GM21529 (cell line): Measurements from ENCODE around the gene ANKS3.
"Not testable (repeated sequence)": the region's sequence is repeated elsewhere in the genome, so short reads cannot be mapped to it uniquely, and the experiment has no call there.

Experiments used
- ATAC-seq: cut with Tn5 transposase; IDR thresholded peaks from one replicate; pipeline ENCODE4 v1.9.1; 2021; ENCODE audit not compliant: unreplicated experiment

ANKS3 gene

DNA sequence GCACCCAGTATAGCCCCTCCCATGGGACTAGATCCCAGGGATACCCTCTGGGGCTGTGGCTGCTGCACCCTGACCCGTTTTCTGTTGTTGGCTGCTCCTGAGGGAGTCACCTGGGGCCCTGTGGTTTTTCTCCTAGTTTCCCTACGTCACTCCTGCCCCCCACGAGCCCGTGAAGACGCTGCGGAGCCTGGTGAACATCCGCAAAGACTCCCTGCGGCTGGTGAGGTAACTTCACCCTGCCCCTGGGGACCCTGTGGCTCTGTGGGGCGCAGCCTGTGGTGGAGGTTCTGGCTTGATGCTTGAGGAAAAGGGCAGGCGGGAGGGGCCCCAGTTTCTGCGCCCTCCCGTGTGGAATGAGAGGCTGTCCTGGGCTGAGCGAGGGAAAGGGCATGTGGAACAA, 82.2 kb downstream of the ANKS3 start:
- ATAC-seq = no peak

DNA sequence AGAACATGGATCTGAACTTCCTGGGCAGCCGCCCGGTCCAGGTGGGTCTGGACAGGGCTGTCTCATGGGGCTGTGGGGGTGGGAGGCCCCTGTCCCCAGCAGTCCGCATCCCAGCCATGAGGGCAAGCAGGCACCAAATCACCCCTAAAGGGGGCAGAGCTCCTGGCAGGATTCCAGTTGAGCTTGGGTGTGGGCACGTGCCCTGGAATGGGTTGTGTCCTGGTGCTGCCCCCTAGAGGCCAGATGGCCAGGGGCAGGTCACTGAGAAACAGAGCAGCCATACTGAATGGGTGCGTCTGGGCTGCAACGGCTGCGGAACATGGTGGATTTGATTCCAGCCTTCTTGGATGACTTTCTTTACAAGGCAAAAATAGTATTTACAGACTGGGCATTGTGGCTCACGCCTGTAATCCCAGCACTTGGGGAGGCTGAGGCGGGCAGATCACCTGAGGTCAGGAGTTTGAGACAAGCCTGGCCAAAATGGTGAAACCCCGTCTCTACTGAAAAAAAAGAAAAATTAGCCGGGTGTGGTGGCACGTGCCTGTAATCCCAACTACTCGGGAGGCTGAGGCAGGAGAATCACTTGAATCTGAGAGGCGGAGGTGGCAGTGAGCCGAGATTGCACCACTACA, 83.5 kb downstream of the ANKS3 start:
- not testable (repeated sequence) for ATAC-seq

- no peak for ATAC-seq
These were observed 84.2 kb downstream of the ANKS3 start for GRCh38 chr16:4649744-4650442.

DNA sequence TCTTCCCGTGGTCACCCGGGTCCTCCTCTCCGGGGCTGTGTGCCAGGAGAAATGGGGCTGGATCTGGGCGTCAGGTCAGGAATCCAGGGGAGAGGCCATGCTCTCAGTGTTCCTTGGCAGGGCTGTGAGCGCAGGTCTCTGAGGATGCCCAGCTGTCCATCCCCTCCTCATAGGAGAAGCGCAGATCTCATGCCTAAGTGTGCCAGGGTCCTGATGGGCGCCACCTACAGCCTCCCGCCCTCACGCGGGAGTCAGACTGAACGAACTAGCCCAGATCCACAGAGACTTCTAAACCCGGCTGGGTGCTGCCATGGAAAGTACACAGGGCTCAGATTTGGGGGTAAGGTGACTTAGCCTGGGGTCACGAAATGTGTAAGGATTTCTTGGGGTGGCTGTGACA, 85.2 kb downstream of the ANKS3 start:
- ATAC-seq = no peak

- no peak for ATAC-seq
These were observed 86.5 kb downstream of the ANKS3 start for GRCh38 chr16:4647644-4647980.

DNA sequence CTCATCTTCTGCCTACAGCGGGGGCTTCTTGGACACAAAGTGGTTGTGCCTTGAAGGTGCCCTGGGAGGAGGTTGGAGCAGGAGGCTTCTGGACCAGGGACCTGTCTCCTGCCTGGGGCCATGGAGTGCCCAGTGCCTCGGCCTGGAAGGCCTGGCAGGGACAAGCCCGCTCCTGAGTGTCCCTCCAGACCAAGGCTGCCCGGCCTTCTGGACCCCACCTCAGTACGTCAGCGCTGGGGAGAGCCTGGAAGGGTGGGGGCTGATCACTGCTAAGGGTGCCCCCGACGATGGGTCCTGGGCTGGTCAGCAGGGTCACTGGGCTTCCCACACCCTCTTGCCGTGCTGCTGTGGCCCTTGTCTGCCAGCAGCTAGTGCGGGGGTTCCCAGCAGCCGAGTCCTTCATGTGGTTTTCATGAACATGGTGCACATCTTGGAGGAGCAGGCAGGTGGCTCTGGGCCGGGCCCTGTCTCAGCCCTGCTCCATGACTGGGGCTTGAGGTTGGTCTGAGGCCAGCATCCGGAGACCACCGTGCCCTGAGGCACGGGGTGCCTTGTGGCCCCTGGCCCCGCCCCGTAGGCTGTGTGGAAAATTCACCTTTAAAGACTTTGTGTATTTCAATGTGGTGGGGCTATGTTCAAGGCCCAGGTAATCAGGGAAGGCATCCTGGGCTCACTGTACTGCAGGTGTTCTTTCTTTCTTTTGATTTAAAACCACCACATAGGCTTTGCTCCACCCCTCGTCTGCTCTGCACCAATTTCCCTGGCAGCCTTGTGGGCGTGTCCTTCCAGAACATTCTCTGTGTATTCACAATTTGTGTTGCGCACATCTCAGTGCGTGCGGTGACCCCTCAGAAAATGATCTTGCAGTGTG, 87.1 kb downstream of the ANKS3 start:
- no peak for ATAC-seq
